Sigmoid colon (tissue), 4 donors: Measurements from ENCODE around the gene PSMC3IP.

Experiments
- EP300 ChIP-seq, 4 donors: sonication (generic); formaldehyde crosslinking; IDR thresholded peaks; one replicate each; pipeline ENCODE4 v1.6.1; 2017; ENCODE audit warnings: antibody characterized with exemption in 4 of 4
- POLR2A ChIP-seq, 2 donors: fragments of 450-650 bp; IDR thresholded peaks; one replicate each; pipeline ENCODE4 v1.6.1; 2016; ENCODE audit warnings: antibody characterized with exemption in 2 of 2, mild to moderate bottlenecking in 2 of 2, moderate library complexity in 2 of 2
- POLR2AphosphoS5 ChIP-seq, 4 donors: sonication (generic); formaldehyde crosslinking; IDR thresholded peaks; one replicate each; pipeline ENCODE4 v1.6.1; 2017; ENCODE audit warnings: antibody characterized with exemption in 4 of 4
- TF ChIP-seq, protein P1 (sequence below), 4 experiments: fragments of 450-650 bp in 3 of 4; fragments of 200-600 bp in 1 of 4; IDR thresholded peaks; one replicate each; pipeline ENCODE4 v1.5.1; 2016 to 2019; ENCODE audit warnings: antibody characterized with exemption in 4 of 4, mild to moderate bottlenecking in 3 of 4, moderate library complexity in 2 of 4

DNA sequence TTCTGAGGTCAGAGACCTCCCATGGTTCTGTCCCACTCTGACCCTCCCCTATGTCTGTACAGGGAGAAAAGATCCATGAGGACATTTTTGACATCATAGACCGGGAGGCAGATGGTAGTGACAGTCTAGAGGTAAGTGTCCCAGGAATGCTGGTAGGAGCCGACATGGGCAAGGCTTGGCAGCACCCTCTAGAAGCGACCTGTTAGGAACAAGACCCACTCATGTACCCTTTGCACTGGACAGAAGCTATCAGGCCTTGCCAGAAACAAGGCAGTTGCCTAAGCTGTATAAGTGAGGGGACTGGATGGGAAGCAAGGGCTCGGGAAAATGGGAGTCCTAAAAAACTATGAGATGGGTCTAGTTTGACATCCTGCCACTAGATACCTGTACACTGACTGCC is 34.5 kb upstream of the PSMC3IP start:
- TF ChIP-seq, protein P1, sequence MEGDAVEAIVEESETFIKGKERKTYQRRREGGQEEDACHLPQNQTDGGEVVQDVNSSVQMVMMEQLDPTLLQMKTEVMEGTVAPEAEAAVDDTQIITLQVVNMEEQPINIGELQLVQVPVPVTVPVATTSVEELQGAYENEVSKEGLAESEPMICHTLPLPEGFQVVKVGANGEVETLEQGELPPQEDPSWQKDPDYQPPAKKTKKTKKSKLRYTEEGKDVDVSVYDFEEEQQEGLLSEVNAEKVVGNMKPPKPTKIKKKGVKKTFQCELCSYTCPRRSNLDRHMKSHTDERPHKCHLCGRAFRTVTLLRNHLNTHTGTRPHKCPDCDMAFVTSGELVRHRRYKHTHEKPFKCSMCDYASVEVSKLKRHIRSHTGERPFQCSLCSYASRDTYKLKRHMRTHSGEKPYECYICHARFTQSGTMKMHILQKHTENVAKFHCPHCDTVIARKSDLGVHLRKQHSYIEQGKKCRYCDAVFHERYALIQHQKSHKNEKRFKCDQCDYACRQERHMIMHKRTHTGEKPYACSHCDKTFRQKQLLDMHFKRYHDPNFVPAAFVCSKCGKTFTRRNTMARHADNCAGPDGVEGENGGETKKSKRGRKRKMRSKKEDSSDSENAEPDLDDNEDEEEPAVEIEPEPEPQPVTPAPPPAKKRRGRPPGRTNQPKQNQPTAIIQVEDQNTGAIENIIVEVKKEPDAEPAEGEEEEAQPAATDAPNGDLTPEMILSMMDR (IDR thresholded peaks at IDR 0.05) = no peak
- no peak for TF ChIP-seq POLR2A (IDR thresholded peaks at IDR 0.05)
- TF ChIP-seq POLR2AphosphoS5 (IDR thresholded peaks at IDR 0.05) = no peak
- no peak for TF ChIP-seq EP300 (IDR thresholded peaks at IDR 0.05)
